Femur (tissue), 1 donor: ENCODE measurements around the gene CCDC154.

Experiments
- DNase-seq: peaks from one replicate; pipeline ENCODE4 v3.0.0-alpha.2; 2017

CCDC154 gene

GRCh38 chr16:1385232-1385631 is 59.1 kb downstream of the CCDC154 start:
- DNase-seq = no peak
